Subcutaneous abdominal adipose tissue (tissue), 5 donors: ENCODE measurements around the gene FAM13B.

Experiments used
- H3K27ac ChIP-seq: one replicate; pipeline ENCODE4 v1.7.0; 2013; ENCODE audit warnings: low read depth, mild to moderate bottlenecking, inconsistent platforms, low read length, moderate library complexity
- H3K27me3 ChIP-seq, 5 donors: one replicate each; pipeline ENCODE4 v1.7.0; 2013; ENCODE audit warnings: low read length in 5 of 5, inconsistent platforms in 1 of 5; ENCODE audit not compliant: control insufficient read depth in 5 of 5, insufficient read depth in 4 of 5
- H3K36me3 ChIP-seq, 5 donors: one replicate each; pipeline ENCODE4 v1.7.0; 2013; ENCODE audit warnings: low read length in 5 of 5; ENCODE audit not compliant: control insufficient read depth in 5 of 5, insufficient read depth in 5 of 5
- H3K4me1 ChIP-seq, 5 donors: one replicate each; pipeline ENCODE4 v1.7.0; 2013; ENCODE audit warnings: low read length in 5 of 5, mild to moderate bottlenecking in 3 of 5, moderate library complexity in 1 of 5; ENCODE audit not compliant: control insufficient read depth in 5 of 5, insufficient read depth in 5 of 5
- H3K4me3 ChIP-seq, 5 donors: one replicate each; pipeline ENCODE4 v1.7.0; 2013; ENCODE audit warnings: low read length in 5 of 5, low read depth in 1 of 5
- H3K9ac ChIP-seq, 5 donors: one replicate each; pipeline ENCODE4 v1.7.0; 2013; ENCODE audit warnings: low read length in 5 of 5, mild to moderate bottlenecking in 4 of 5, moderate library complexity in 3 of 5
- H3K9me3 ChIP-seq, 5 donors: one replicate each; pipeline ENCODE4 v1.7.0; 2013; ENCODE audit warnings: low read length in 5 of 5; ENCODE audit not compliant: control insufficient read depth in 5 of 5
- donor health status: healthy.
- donor health status: healthy.
- donor health status: healthy.
- donor health status: healthy.
- donor health status: healthy.

The FAM13B gene

GRCh38 chr5:138025285-138025684 is 7.6 kb downstream of the FAM13B start:
- Histone ChIP-seq H3K36me3 (peaks cover 0 to 3% (median 0%) of the 10 kb centered on the region in 5 donors), H3K9ac (no peak overlapping the region), H3K27me3 (no peaks in the 10 kb centered on the region), H3K27ac (no peak overlapping the region), H3K9me3 (no peaks in the 10 kb centered on the region), H3K4me3 (no peak overlapping the region), H3K4me1 (peaks cover 0 to 20% (median 16%) of the 10 kb centered on the region in 5 donors)

DNA sequence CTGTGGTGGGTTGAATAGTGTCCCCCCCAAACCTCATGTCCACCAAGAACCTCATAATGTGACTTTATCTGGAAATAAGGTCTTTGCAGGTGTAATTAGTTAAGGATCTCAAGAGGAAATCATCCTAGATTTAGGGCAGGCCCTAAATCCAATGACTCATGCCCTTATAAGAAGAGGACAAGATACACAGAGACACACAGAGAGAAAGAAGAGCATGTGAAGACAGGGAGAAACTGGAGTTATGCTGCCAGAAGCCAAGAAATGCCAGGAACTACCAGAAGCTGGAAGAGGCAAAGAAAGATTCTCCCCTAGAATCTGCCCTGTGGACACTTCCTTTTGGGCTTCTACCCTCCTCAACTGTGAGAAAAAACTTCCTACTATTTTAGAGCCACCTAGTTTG is 8.8 kb downstream of the FAM13B start:
- Histone ChIP-seq H3K4me1 (peaks cover 0 to 14% (median 10%) of the 10 kb centered on the region in 5 donors), H3K4me3 (no peak overlapping the region), H3K36me3 (peaks cover 0 to 5% (median under 1%) of the 10 kb centered on the region in 5 donors), H3K9me3 (no peaks in the 10 kb centered on the region), H3K27me3 (no peaks in the 10 kb centered on the region), H3K9ac (no peak overlapping the region), H3K27ac (no peak overlapping the region)

DNA sequence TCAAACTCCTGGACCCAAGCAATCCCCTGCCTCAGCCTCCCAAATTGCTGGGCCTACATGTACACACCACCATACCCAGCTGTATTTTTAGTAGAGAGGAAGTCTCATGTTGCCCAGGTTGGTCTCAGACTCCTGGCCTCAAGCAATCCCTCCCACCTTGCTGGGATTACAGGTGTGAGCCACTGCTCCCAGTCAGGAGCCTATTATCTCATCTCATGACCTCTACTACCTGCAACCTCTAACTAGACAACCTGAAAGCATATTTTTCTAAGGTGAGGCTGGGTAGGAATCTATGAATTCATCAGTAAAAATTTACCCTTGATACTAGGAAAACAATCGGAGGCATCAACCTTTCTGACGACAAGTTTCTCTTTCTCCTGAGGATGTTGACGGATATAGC is 10.0 kb downstream of the FAM13B start:
- H3K9me3 ChIP-seq: no peaks in the 10 kb centered on the region
- H3K4me1 ChIP-seq: peaks cover 0 to 16% (median 11%) of the 10 kb centered on the region in 5 donors
- H3K36me3 ChIP-seq: peaks cover 3 to 16% (median 10%) of the 10 kb centered on the region in 5 donors
- no peak overlapping the region for H3K9ac ChIP-seq
- H3K4me3 ChIP-seq: no peak overlapping the region
- H3K27ac ChIP-seq: no peak overlapping the region
- H3K27me3 ChIP-seq: no peaks in the 10 kb centered on the region

DNA sequence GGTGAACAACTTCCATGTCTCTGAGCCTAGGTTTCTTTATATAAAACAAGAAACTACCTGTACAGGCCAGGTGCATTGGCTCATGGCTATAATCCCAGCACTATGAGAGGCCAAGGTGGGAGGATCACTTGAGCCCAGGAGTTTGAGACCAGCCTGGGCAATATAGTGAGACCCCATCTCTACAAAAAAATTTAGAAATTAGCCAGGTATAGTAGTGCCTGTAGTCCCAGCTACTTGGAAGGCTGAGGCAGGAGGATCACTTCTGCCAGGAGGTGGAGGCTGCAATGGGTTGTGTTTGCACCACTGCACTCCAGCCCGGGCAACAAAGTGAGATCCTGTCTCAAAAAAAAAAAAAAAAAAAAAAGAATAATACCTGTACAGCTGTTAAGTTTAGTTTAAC is 11.1 kb downstream of the FAM13B start:
- Histone ChIP-seq H3K4me3 (no peak overlapping the region), H3K4me1 (peaks cover 0 to 16% (median 11%) of the 10 kb centered on the region in 5 donors), H3K27ac (no peak overlapping the region), H3K9me3 (no peaks in the 10 kb centered on the region), H3K36me3 (peaks cover 7 to 19% (median 14%) of the 10 kb centered on the region in 5 donors), H3K9ac (no peak overlapping the region), H3K27me3 (no peaks in the 10 kb centered on the region)

- H3K4me1 ChIP-seq: peaks cover 0 to 7% (median 4%) of the 10 kb centered on the region in 5 donors
- H3K9ac ChIP-seq: no peak overlapping the region
- H3K9me3 ChIP-seq: no peaks in the 10 kb centered on the region
- peaks cover 13 to 25% (median 23%) of the 10 kb centered on the region in 5 donors for H3K36me3 ChIP-seq
- H3K4me3 ChIP-seq: no peak overlapping the region
- H3K27me3 ChIP-seq: no peaks in the 10 kb centered on the region
- H3K27ac ChIP-seq: no peak overlapping the region
Measured at GRCh38 chr5:138018849-138019248, 14.0 kb downstream of the FAM13B start.

GRCh38 chr5:138015916-138016315 is 17.0 kb downstream of the FAM13B start:
- Histone ChIP-seq H3K36me3 (peaks cover 13 to 29% (median 24%) of the 10 kb centered on the region in 5 donors), H3K27me3 (no peaks in the 10 kb centered on the region), H3K9ac (no peak overlapping the region), H3K9me3 (no peaks in the 10 kb centered on the region), H3K4me3 (no peak overlapping the region), H3K27ac (no peak overlapping the region), H3K4me1 (peaks cover 0 to 4% (median 0%) of the 10 kb centered on the region in 5 donors)

DNA sequence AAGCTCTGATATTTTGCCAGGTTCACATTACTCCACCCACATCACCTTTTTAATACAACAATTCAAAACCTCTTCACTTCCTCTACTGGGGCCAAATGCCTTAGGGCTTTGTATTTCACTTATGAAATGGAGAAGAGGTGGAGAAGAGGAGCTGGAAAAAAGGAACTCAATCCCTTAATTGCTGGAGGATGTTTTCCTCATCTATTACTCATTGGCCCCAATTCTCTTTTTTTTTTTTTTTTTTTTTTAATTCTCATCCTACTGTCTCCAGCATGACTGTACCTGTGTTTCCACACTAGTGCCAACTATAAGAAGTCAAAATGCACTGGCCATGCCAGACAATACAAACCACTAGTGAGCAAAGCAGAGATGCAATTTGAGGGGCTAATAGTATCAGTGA is 20.9 kb downstream of the FAM13B start:
- Histone ChIP-seq H3K9ac (no peak overlapping the region), H3K27ac (no peak overlapping the region), H3K4me3 (no peak overlapping the region), H3K4me1 (no peaks in the 10 kb centered on the region), H3K27me3 (no peaks in the 10 kb centered on the region), H3K9me3 (no peaks in the 10 kb centered on the region), H3K36me3 (peaks cover 13 to 43% (median 24%) of the 10 kb centered on the region in 5 donors)

DNA sequence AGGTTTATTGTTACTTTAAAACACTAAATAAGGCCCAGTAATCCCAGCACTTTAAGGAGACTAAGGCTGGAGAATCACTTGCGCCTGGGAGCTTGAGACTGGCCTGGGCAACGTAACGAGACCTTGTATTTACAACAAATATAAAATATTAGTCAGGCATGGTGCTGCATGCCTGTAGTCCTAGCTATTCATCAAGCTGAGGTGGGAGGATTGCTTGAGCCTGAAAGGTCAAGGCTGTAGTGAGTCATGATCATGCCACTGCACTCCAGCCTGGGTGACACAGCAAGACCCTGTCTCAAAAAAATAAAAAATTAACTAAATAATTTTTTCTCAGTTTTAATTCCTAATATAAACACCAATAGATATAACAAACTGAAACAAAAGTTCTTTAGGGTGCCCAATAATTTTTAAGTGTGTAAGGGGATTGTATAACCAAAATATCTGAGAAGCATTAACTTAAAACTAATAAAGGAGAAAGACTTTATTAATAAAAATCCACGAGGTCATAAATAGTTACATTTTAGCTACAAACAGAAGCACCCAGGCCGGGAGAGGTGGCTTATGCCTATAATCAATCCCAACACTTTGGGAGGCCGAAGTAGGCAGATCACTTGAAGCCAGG is 32.7 kb downstream of the FAM13B start:
- Histone ChIP-seq H3K27ac (no peak overlapping the region), H3K4me3 (no peak overlapping the region), H3K9me3 (peaks cover 0 to 3% (median 0%) of the 10 kb centered on the region in 5 donors), H3K36me3 (peaks cover 10 to 27% (median 16%) of the 10 kb centered on the region in 5 donors), H3K27me3 (no peaks in the 10 kb centered on the region), H3K9ac (no peak overlapping the region), H3K4me1 (peaks cover 0 to 4% (median 0%) of the 10 kb centered on the region in 5 donors)

- no peaks in the 10 kb centered on the region for H3K27me3 ChIP-seq
- H3K9ac ChIP-seq: no peak overlapping the region
- H3K4me1 ChIP-seq: peaks cover 0 to 4% (median 3%) of the 10 kb centered on the region in 5 donors
- H3K4me3 ChIP-seq: no peak overlapping the region
- H3K27ac ChIP-seq: no peak overlapping the region
- H3K36me3 ChIP-seq: peaks cover 8 to 12% (median 10%) of the 10 kb centered on the region in 5 donors
- peaks cover 0 to 3% (median 0%) of the 10 kb centered on the region in 5 donors for H3K9me3 ChIP-seq
Measured at GRCh38 chr5:137997726-137998213, 35.1 kb downstream of the FAM13B start.

DNA sequence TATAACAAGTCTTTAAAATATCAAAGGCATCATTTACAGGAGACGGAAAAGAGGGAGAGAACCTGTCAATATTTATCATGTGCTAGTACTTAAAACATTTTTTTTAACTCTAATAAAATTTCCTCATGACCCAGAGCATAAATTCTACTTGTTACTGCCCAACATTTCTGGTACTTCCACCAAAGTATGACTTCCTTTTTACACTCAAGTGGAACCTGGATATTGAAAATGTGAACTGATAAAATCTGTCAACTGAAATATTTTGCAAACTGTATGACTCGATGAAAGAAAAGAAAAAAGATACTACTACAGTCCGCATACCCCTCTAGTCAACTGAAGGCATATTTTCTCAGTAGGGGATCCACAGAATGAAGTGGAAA is 37.1 kb downstream of the FAM13B start:
- Histone ChIP-seq H3K27ac (no peak overlapping the region), H3K4me3 (no peak overlapping the region), H3K9me3 (peaks cover 0 to 3% (median 0%) of the 10 kb centered on the region in 5 donors), H3K9ac (no peak overlapping the region), H3K27me3 (no peaks in the 10 kb centered on the region), H3K36me3 (peaks cover 5 to 11% (median 9%) of the 10 kb centered on the region in 5 donors), H3K4me1 (peaks cover 0 to 7% (median 3%) of the 10 kb centered on the region in 5 donors)
